Caki2 (cell line): ENCODE results near the gene ZNF33A. TPM values are rescaled to one million over a fixed set of nuclear protein-coding genes. Genes with fewer than 3 reads are reported as not detected.
A peak's percentile ranks its signal among the peaks of the same experiment; 100 is the strongest.
"Not testable (repeated sequence)": the region's sequence is repeated elsewhere in the genome, so short reads cannot be mapped to it uniquely, and the experiment has no call there.

ENCODE experiments used
- DNase-seq: peaks from one replicate; pipeline ENCODE4 v3.0.0-alpha.2; 2015; ENCODE audit warnings: low read depth
- in situ Hi-C: cut with HindIII; loops from 2 replicates; pipeline ENCODE4 v1.10.0; 2016; ENCODE audit warnings: low sequenced_read_pairs, low pct_unique_long_range_greater_than_20kb, mixed read lengths
- total RNA-seq: library from RNA; depleted of rRNA; stranded (reverse); fragments of >200 nt; shearing (Covaris generic); gene quantifications from 2 replicates; pipeline ENCODE4 v1.2.3, GENCODE V29; 2014; ENCODE audit warnings: low replicate concordance; rRNA removed

Gene ZNF33A
- total RNA-seq: 3.2 and 6.4 TPM in 2 replicates

- in situ Hi-C loops: no loop called here
- DNase-seq: peak; percentile 95
Observed at GRCh38 chr10:38010119-38010903, at the start of gene ZNF33A. Gene ZNF33A (plus strand): TSS chr10:38010675. CDS start chr10:38012342, 1,667 bp downstream.

GRCh38 chr10:37965006-37965405, 45.5 kb upstream of the ZNF33A start:
- no peak for DNase-seq
- in situ Hi-C loops: no loop called here

- in situ Hi-C loops: no loop called here
Observed at GRCh38 chr10:37972396-37972795, 38.1 kb upstream of the ZNF33A start.

GRCh38 chr10:37975401-37975991, 35.0 kb upstream of the ZNF33A start:
- DNase-seq: peak; percentile 36
- in situ Hi-C loops: no loop called here

More at GRCh38 chr10:37972396-37972795, 38.1 kb upstream of the ZNF33A start:
- DNase-seq: no peak

GRCh38 chr10:37976091-37976879, 34.2 kb upstream of the ZNF33A start, which contains the start of gene ZNF25:
Gene ZNF25 (minus strand): TSS chr10:37976647. CDS start chr10:37971722, 4,925 bp downstream.
- DNase-seq: peak; percentile 100
- in situ Hi-C loops: no loop called here

- DNase-seq: no peak
- in situ Hi-C loops: no loop called here
Observed at GRCh38 chr10:37976880-37977203, 33.6 kb upstream of the ZNF33A start.

GRCh38 chr10:37991655-37992054, 18.8 kb upstream of the ZNF33A start:
- DNase-seq: no peak
- in situ Hi-C loops: no loop called here

- in situ Hi-C loops: no loop called here
- DNase-seq: no peak
Observed at GRCh38 chr10:37992083-37992482, 18.4 kb upstream of the ZNF33A start.

GRCh38 chr10:37998920-37999319, 11.6 kb upstream of the ZNF33A start:
- in situ Hi-C loops, DNase-seq: not testable (repeated sequence)

- DNase-seq, in situ Hi-C loops: not testable (repeated sequence)
Observed at GRCh38 chr10:38000474-38000873, 10.0 kb upstream of the ZNF33A start.

GRCh38 chr10:38003026-38003425, 7.4 kb upstream of the ZNF33A start:
- in situ Hi-C loops: no loop called here
- no peak for DNase-seq

- in situ Hi-C loops: no loop called here
- no peak for DNase-seq
Observed at GRCh38 chr10:38003588-38003987, 6.9 kb upstream of the ZNF33A start.

GRCh38 chr10:38007551-38007950, 2.9 kb upstream of the ZNF33A start:
- DNase-seq: no peak

GRCh38 chr10:38007991-38008390, 2.5 kb upstream of the ZNF33A start:
- in situ Hi-C loops: no loop called here
- no peak for DNase-seq

More at GRCh38 chr10:38007551-38007950, 2.9 kb upstream of the ZNF33A start:
- in situ Hi-C loops: no loop called here

- no peak for DNase-seq
- in situ Hi-C loops: no loop called here
Observed at GRCh38 chr10:38016354-38016753, 5.9 kb downstream of the ZNF33A start.

GRCh38 chr10:38019124-38019523, 8.6 kb downstream of the ZNF33A start:
- DNase-seq, in situ Hi-C loops: not testable (repeated sequence)

GRCh38 chr10:38025283-38025682, 14.8 kb downstream of the ZNF33A start:
- DNase-seq: no peak
- in situ Hi-C loops: no loop called here

GRCh38 chr10:38027986-38028385, 17.5 kb downstream of the ZNF33A start:
- no peak for DNase-seq
- in situ Hi-C loops: no loop called here

GRCh38 chr10:38032886-38033285, 22.4 kb downstream of the ZNF33A start:
- in situ Hi-C loops: no loop called here
- DNase-seq: no peak
